Liver (tissue), 9 donors: Measurements from ENCODE around the gene PAMR1. TPM values are rescaled to one million over a fixed set of nuclear protein-coding genes. Genes with fewer than 3 reads are reported as not detected.

Source experiments
- DNase-seq: peaks from one replicate; pipeline ENCODE4 v3.0.0-alpha.2; 2017; ENCODE audit warnings: low spot score
- H3K27ac ChIP-seq, 2 donors: one replicate each; pipeline ENCODE4 v1.7.0; 2013; ENCODE audit warnings: inconsistent platforms in 2 of 2, low read length in 2 of 2, control low read depth in 1 of 2, low read depth in 1 of 2, mild to moderate bottlenecking in 1 of 2
- H3K27me3 ChIP-seq, 4 donors: one replicate each; pipeline versions ENCODE4 v1.6.1 to v1.7.0; 2013; ENCODE audit warnings: low read length in 3 of 4, inconsistent platforms in 1 of 4, mild to moderate bottlenecking in 1 of 4, moderate library complexity in 1 of 4; ENCODE audit not compliant: control insufficient read depth in 4 of 4, insufficient read depth in 4 of 4
- H3K36me3 ChIP-seq, 4 donors: one replicate each; pipeline versions ENCODE4 v1.6.1 to v1.7.0; 2013; ENCODE audit warnings: low read length in 3 of 4, mild to moderate bottlenecking in 3 of 4, low read depth in 1 of 4, moderate library complexity in 1 of 4; ENCODE audit not compliant: control insufficient read depth in 4 of 4, insufficient read depth in 3 of 4
- H3K4me1 ChIP-seq, 4 donors: one replicate each; pipeline versions ENCODE4 v1.6.1 to v1.7.0; 2013; ENCODE audit warnings: low read length in 3 of 4, mild to moderate bottlenecking in 3 of 4, moderate library complexity in 1 of 4; ENCODE audit not compliant: control insufficient read depth in 4 of 4, insufficient read depth in 4 of 4
- H3K4me3 ChIP-seq, 3 donors: one replicate each; pipeline versions ENCODE4 v1.6.1 to v1.7.0; 2013; ENCODE audit warnings: low read length in 3 of 3, control low read depth in 1 of 3, low read depth in 1 of 3, mild to moderate bottlenecking in 1 of 3
- H3K9ac ChIP-seq, 2 donors: one replicate each; pipeline ENCODE4 v1.7.0; 2013; ENCODE audit warnings: low read length in 2 of 2, mild to moderate bottlenecking in 2 of 2, moderate library complexity in 2 of 2, control low read depth in 1 of 2, low read depth in 1 of 2
- H3K9me3 ChIP-seq, 4 donors: one replicate each; pipeline versions ENCODE4 v1.6.1 to v1.7.0; 2013; ENCODE audit warnings: low read length in 3 of 4; ENCODE audit not compliant: control insufficient read depth in 4 of 4
- EGR1 ChIP-seq, 2 donors: IDR thresholded peaks; 2 replicates each; pipeline ENCODE4 v1.6.1; 2016 to 2018; ENCODE audit warnings: antibody characterized with exemption in 2 of 2, low read depth in 2 of 2
- FOXA1 ChIP-seq: IDR thresholded peaks from 2 replicates; pipeline ENCODE4 v1.6.1; 2016; ENCODE audit warnings: antibody characterized with exemption
- GABPA ChIP-seq, 2 donors: IDR thresholded peaks in 1 of 2; conservative IDR thresholded peaks in 1 of 2; 2 replicates each; pipeline ENCODE4 v1.6.1; 2016; ENCODE audit warnings: antibody characterized with exemption in 2 of 2, mild to moderate bottlenecking in 1 of 2, moderate library complexity in 1 of 2
- HNF4A ChIP-seq, 2 donors: conservative IDR thresholded peaks; 2 replicates each; pipeline ENCODE4 v1.6.1; 2016; ENCODE audit warnings: antibody characterized with exemption in 2 of 2, mild to moderate bottlenecking in 2 of 2
- JUND ChIP-seq, 2 donors: IDR thresholded peaks; 2 replicates each; pipeline ENCODE4 v1.6.1; 2016; ENCODE audit warnings: antibody characterized with exemption in 2 of 2
- NR2F2 ChIP-seq: IDR thresholded peaks from 2 replicates; pipeline ENCODE4 v1.6.1; 2016; ENCODE audit warnings: antibody characterized with exemption
- RAD21 ChIP-seq, 2 donors: IDR thresholded peaks; 2 replicates each; pipeline ENCODE4 v1.6.1; 2016; ENCODE audit warnings: antibody characterized with exemption in 2 of 2, mild to moderate bottlenecking in 2 of 2
- RXRA ChIP-seq, 2 donors: IDR thresholded peaks; 2 replicates each; pipeline ENCODE4 v1.6.1; 2017 to 2018; ENCODE audit warnings: antibody characterized with exemption in 2 of 2, mild to moderate bottlenecking in 1 of 2
- TAF1 ChIP-seq: conservative IDR thresholded peaks from 2 replicates; pipeline ENCODE4 v1.6.1; 2016; ENCODE audit warnings: antibody characterized with exemption, mild to moderate bottlenecking
- YY1 ChIP-seq: IDR thresholded peaks from 2 replicates; pipeline ENCODE4 v1.6.1; 2016; ENCODE audit warnings: antibody characterized with exemption, mild to moderate bottlenecking
- WGBS: extraction: QIAGEN DNeasy Blood & Tissue Kit; methylation state at CpG from one replicate; pipeline ENCODE4 v1.1.7; 2013; 5-methylcytosine and 5-hydroxymethylcytosine counted together
- polyA plus RNA-seq, 2 donors: library from polyadenylated mRNA; stranded (reverse) in 1 of 2; unstranded in 1 of 2; fragments of 200-250 nt in 1 of 2; fragments of >200 nt in 1 of 2; fragmentation: Nextera tagmentation in 1 of 2; extraction: Ambion mirVana in 1 of 2; gene quantifications; one replicate each; pipeline versions ENCODE4 v1.2.1 to v1.2.3, GENCODE V29; 2013 to 2015
- total RNA-seq, 2 donors: library from RNA; depleted of rRNA; stranded (reverse); fragments of >200 nt; gene quantifications; one replicate each; pipeline ENCODE4 v1.2.3, GENCODE V29; 2014
- TF ChIP-seq, protein P1 (sequence below): IDR thresholded peaks from 2 replicates; pipeline ENCODE4 v1.6.1; 2016; ENCODE audit warnings: antibody characterized with exemption
- TF ChIP-seq, protein P2 (sequence below): fragments of 150-350 bp; IDR thresholded peaks from 2 replicates; pipeline ENCODE4 v1.5.1; 2017; ENCODE audit warnings: improper control_type of control experiment, low read depth, low read length; ENCODE audit not compliant: missing input control
- TF ChIP-seq, protein P3 (sequence below): IDR thresholded peaks from 2 replicates; pipeline ENCODE4 v1.6.1; 2016; ENCODE audit warnings: antibody characterized with exemption
- TF ChIP-seq, protein P4 (sequence below): IDR thresholded peaks from 2 replicates; pipeline ENCODE4 v1.6.1; 2016; ENCODE audit warnings: antibody characterized with exemption, mild to moderate bottlenecking
- donor health status: healthy.
- donor health status: healthy.
- donor health status: healthy.
- donor health status: healthy.
- donor health status: healthy.

The PAMR1 gene
- total and polyA plus RNA-seq, 4 donors, result 2.0 to 5.0 (median 2.8) TPM

DNA sequence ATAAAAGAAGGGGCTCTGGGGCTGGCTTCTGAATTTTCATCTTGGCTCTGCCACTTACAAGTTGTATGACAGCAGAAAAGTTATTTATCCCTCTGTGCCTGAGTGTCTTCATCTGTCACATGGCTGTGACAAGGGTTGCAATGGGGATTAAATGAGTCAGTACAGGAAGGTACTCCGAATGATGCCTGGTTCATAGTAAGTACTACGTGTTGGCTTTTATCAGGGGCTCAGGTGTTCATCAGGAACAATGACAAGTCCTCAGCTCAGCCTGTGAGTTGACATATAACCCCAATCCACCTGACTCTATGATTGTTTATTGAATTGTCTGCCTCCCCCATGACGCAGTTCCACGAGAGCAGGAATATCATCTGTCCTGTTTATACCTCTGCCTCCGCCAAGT, 45.7 kb downstream of the PAMR1 start (continued):
- TF ChIP-seq GABPA (IDR thresholded peaks at IDR 0.05 in 1 of 2, conservative IDR thresholded peaks at IDR 0.05 in 1 of 2) (no peak), NR2F2 (no peak)

DNA sequence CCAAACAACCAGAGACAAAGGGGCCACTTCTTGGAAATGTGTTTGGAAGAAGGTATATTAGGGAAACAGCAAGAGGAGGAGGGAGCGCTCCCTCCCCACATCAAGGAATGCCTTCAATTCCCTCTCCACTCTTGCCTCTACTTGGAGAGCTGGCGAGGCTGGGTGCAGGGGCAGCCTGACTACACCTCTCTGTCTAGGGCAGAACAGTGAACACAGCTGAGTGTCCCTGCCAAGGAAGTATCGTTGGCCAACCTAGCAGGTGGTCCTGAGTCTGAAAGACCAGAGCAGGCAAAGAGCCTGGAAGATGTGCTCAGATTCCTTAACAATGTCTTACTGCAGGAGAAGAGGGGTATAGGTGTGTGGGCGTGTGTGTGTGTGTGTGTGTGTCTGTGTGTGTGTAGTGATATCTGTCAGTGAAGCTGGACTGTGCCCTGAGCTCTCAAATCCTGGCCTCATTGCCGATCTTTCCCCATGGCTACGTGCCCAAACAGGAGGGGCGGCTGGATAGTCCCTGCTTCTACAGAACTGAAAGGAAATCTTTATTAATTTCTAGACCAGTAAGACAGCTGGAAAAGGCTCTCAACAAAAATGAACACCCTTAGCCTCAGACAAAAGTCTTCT, 46.8 kb downstream of the PAMR1 start:
- no peak for DNase-seq
- Histone ChIP-seq H3K9me3 (peaks cover 0 to 6% (median 2%) of the 10 kb centered on the region in 4 donors), H3K27me3 (no peaks in the 10 kb centered on the region), H3K9ac (no peak overlapping the region), H3K36me3 (no peaks in the 10 kb centered on the region), H3K4me1 (peaks cover 0 to 2% (median 0%) of the 10 kb centered on the region in 4 donors), H3K4me3 (no peak overlapping the region), H3K27ac (no peak overlapping the region)
- WGBS, result 42% methylated on average over 7 of the region's 7 CpGs
- TF ChIP-seq HNF4A (conservative IDR thresholded peaks at IDR 0.05), result peak; percentile 10 to 42
- peak in 1 of 2 donors; percentile 34 for TF ChIP-seq EGR1 (IDR thresholded peaks at IDR 0.05; ENCODE audit: low read depth in 2 of 2)
- TF ChIP-seq, protein P1, sequence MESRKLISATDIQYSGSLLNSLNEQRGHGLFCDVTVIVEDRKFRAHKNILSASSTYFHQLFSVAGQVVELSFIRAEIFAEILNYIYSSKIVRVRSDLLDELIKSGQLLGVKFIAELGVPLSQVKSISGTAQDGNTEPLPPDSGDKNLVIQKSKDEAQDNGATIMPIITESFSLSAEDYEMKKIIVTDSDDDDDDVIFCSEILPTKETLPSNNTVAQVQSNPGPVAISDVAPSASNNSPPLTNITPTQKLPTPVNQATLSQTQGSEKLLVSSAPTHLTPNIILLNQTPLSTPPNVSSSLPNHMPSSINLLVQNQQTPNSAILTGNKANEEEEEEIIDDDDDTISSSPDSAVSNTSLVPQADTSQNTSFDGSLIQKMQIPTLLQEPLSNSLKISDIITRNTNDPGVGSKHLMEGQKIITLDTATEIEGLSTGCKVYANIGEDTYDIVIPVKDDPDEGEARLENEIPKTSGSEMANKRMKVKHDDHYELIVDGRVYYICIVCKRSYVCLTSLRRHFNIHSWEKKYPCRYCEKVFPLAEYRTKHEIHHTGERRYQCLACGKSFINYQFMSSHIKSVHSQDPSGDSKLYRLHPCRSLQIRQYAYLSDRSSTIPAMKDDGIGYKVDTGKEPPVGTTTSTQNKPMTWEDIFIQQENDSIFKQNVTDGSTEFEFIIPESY, result no peak

DNA sequence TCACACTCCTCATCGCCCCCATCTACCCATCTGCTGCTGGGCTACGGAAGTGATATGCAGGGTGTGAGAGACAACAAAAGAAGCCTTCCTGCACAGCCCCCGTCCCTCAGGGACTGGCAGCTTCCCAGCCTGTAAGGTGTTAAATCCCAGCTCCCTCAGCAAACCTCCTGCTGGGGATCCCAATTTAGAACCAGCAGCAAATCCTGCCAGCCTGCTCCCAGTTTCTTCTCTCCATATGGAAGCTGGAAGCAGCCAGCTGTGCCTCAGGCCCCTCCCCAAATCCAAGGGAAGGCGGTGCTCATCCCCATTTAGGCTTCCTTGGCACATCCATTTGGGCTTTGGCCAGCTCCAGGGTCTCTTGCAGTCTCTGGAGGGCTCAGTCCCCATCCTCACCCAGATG, 47.5 kb downstream of the PAMR1 start:
- H3K27me3 ChIP-seq, result no peaks in the 10 kb centered on the region
- no peak for TF ChIP-seq HNF4A (conservative IDR thresholded peaks at IDR 0.05)
- TF ChIP-seq TAF1, result no peak
- no peak for TF ChIP-seq JUND (IDR thresholded peaks at IDR 0.05)
- TF ChIP-seq EGR1 (IDR thresholded peaks at IDR 0.05; ENCODE audit: low read depth in 2 of 2), result no peak
- TF ChIP-seq, protein P2, sequence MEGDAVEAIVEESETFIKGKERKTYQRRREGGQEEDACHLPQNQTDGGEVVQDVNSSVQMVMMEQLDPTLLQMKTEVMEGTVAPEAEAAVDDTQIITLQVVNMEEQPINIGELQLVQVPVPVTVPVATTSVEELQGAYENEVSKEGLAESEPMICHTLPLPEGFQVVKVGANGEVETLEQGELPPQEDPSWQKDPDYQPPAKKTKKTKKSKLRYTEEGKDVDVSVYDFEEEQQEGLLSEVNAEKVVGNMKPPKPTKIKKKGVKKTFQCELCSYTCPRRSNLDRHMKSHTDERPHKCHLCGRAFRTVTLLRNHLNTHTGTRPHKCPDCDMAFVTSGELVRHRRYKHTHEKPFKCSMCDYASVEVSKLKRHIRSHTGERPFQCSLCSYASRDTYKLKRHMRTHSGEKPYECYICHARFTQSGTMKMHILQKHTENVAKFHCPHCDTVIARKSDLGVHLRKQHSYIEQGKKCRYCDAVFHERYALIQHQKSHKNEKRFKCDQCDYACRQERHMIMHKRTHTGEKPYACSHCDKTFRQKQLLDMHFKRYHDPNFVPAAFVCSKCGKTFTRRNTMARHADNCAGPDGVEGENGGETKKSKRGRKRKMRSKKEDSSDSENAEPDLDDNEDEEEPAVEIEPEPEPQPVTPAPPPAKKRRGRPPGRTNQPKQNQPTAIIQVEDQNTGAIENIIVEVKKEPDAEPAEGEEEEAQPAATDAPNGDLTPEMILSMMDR, result no peak
- TF ChIP-seq GABPA (IDR thresholded peaks at IDR 0.05 in 1 of 2, conservative IDR thresholded peaks at IDR 0.05 in 1 of 2), result no peak
- TF ChIP-seq RXRA (IDR thresholded peaks at IDR 0.05), result no peak
- no peak for TF ChIP-seq RAD21 (IDR thresholded peaks at IDR 0.05)
- TF ChIP-seq, protein P3, sequence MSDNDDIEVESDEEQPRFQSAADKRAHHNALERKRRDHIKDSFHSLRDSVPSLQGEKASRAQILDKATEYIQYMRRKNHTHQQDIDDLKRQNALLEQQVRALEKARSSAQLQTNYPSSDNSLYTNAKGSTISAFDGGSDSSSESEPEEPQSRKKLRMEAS, result no peak
- TF ChIP-seq FOXA1, result no peak
- no peak for TF ChIP-seq YY1
- no peak for TF ChIP-seq NR2F2
- TF ChIP-seq, protein P4, sequence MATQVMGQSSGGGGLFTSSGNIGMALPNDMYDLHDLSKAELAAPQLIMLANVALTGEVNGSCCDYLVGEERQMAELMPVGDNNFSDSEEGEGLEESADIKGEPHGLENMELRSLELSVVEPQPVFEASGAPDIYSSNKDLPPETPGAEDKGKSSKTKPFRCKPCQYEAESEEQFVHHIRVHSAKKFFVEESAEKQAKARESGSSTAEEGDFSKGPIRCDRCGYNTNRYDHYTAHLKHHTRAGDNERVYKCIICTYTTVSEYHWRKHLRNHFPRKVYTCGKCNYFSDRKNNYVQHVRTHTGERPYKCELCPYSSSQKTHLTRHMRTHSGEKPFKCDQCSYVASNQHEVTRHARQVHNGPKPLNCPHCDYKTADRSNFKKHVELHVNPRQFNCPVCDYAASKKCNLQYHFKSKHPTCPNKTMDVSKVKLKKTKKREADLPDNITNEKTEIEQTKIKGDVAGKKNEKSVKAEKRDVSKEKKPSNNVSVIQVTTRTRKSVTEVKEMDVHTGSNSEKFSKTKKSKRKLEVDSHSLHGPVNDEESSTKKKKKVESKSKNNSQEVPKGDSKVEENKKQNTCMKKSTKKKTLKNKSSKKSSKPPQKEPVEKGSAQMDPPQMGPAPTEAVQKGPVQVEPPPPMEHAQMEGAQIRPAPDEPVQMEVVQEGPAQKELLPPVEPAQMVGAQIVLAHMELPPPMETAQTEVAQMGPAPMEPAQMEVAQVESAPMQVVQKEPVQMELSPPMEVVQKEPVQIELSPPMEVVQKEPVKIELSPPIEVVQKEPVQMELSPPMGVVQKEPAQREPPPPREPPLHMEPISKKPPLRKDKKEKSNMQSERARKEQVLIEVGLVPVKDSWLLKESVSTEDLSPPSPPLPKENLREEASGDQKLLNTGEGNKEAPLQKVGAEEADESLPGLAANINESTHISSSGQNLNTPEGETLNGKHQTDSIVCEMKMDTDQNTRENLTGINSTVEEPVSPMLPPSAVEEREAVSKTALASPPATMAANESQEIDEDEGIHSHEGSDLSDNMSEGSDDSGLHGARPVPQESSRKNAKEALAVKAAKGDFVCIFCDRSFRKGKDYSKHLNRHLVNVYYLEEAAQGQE, result no peak
- peaks cover 0 to 4% (median under 1%) of the 10 kb centered on the region in 4 donors for H3K9me3 ChIP-seq
- H3K4me3 ChIP-seq, result no peak overlapping the region
- no peak for DNase-seq
- 35% methylated on average over 4 of the region's 4 CpGs for WGBS
- peaks cover 0 to 2% (median 0%) of the 10 kb centered on the region in 4 donors for H3K4me1 ChIP-seq
- no peak overlapping the region for H3K9ac ChIP-seq
- no peak overlapping the region for H3K27ac ChIP-seq
- H3K36me3 ChIP-seq, result no peaks in the 10 kb centered on the region
